ENCODE measurements around the gene CALD1. TPM values are rescaled to one million over a fixed set of nuclear protein-coding genes. Genes with fewer than 3 reads are reported as not detected.

CALD1 gene
- total RNA-seq, 2 donors from 2014 or later: 912 to 1,038 TPM

DNA sequence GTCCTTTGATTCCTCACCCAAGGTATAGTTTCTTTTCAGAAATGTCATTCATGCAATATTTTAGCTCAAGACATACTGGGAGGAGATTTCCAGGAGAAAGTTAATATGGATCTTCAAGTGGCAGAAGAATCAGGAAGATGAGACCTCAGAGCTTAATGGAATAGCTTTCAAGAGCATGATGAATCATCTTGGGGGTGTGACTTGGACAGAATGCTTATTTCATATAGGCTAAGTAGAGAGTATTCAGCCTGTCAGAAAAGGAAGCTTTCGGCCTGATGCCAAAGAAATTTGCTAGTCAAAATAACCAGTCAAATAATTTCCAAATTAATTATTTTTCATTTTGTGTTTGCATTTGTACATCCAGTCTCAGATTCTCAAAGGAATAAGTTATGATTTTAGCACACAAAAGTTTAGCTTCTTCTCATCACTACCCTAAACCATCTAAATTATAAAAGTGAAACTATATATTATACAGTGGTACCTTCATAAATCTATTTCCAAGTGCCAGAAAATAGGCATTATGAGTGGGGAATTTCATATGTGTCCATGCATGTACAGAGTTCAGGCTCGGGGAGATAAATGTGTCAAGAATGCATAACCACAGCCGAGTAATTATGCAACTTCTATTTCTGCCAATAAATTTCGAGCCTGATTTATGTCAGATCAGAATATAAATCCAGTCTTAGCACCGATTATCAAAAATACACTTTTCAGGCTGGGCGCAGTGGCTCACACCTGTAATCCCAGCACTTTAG, 27.3 kb upstream of the CALD1 start:
- Histone ChIP-seq H3K9me3 (no peaks in the 10 kb centered on the region), H3K27me3 (replicated peaks; ENCODE audit: insufficient read depth) (no peaks in the 10 kb centered on the region), H3K4me1 (ENCODE audit: control insufficient read depth in 1 of 2, low read depth in 2 of 2) (peaks cover 4 to 36% of the 10 kb centered on the region in 2 donors), H3K4me3 (peak overlapping the region; percentile 8), H3K27ac (peak overlapping the region in 1 of 2 donors; percentile 8), H3K36me3 (no peaks in the 10 kb centered on the region)
- DNase-seq (ENCODE audit: low spot score) (no peak), ATAC-seq (ENCODE audit: insufficient number of reproducible peaks, low FRiP score, low read depth) (no peak)
- TF ChIP-seq, protein P1, sequence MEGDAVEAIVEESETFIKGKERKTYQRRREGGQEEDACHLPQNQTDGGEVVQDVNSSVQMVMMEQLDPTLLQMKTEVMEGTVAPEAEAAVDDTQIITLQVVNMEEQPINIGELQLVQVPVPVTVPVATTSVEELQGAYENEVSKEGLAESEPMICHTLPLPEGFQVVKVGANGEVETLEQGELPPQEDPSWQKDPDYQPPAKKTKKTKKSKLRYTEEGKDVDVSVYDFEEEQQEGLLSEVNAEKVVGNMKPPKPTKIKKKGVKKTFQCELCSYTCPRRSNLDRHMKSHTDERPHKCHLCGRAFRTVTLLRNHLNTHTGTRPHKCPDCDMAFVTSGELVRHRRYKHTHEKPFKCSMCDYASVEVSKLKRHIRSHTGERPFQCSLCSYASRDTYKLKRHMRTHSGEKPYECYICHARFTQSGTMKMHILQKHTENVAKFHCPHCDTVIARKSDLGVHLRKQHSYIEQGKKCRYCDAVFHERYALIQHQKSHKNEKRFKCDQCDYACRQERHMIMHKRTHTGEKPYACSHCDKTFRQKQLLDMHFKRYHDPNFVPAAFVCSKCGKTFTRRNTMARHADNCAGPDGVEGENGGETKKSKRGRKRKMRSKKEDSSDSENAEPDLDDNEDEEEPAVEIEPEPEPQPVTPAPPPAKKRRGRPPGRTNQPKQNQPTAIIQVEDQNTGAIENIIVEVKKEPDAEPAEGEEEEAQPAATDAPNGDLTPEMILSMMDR (IDR thresholded peaks at IDR 0.05): no peak

DNA sequence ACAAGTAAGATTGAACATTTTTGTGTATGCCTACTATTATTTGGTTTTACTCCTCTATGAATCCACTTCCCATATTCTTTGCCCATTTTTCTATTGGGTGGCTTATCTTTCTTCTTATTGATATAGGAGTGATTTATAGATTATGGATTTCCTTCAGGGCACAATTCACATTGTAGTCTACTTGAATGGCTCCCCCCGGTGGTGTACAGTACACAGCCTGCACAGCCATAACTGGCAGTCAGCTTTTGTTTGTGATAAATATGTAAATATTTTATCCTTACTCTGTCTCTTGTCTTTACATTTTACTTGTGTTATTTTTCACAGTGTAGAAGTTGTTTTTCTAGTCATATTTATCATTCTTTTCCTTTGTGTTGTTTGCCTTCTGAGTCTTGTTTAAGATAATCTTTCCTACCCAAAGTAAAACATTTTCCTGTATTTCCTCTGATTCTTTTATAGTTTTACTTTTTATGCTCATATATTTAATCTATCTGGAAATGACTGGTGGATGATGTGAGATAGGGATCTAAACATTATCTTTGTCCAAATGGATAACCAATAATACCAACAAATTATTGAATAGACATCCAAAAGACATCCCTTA, 23.9 kb upstream of the CALD1 start:
- H3K27me3 ChIP-seq (replicated peaks; ENCODE audit: insufficient read depth): no peaks in the 10 kb centered on the region
- H3K4me1 ChIP-seq (ENCODE audit: control insufficient read depth in 1 of 2, low read depth in 2 of 2): peaks cover 8 to 49% of the 10 kb centered on the region in 2 donors
- no peaks in the 10 kb centered on the region for H3K9me3 ChIP-seq
- no peak overlapping the region for H3K4me3 ChIP-seq
- ATAC-seq (ENCODE audit: insufficient number of reproducible peaks, low FRiP score, low read depth) (no peak), DNase-seq (ENCODE audit: low spot score) (no peak)
- no peaks in the 10 kb centered on the region for H3K36me3 ChIP-seq
- no peak overlapping the region for H3K27ac ChIP-seq
- TF ChIP-seq, protein P1 (IDR thresholded peaks at IDR 0.05): peak; percentile 60

DNA sequence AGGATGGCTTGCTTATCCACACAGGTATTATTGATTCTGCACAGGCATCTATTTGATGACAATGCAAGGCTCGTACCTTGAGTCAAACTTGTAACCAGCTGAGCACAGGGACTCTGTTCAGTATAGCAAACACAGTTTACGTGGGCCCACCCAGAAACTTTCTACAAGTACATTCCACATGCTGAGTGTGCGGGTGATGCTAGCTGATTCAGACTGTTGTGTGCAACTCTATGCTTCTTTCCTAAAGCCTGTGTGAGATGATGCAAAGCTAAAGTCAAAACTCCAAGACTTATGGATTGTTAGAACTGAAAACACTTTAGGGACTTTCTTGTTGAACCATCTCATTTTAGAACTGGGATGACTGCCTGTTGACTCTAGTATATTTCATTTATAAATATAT, 21.5 kb upstream of the CALD1 start:
- DNase-seq (ENCODE audit: low spot score) (no peak), ATAC-seq (ENCODE audit: insufficient number of reproducible peaks, low FRiP score, low read depth) (no peak)
- TF ChIP-seq, protein P1 (IDR thresholded peaks at IDR 0.05): no peak
- H3K27me3 ChIP-seq (replicated peaks; ENCODE audit: insufficient read depth): no peaks in the 10 kb centered on the region
- no peak overlapping the region for H3K27ac ChIP-seq
- peaks cover 12 to 51% of the 10 kb centered on the region in 2 donors for H3K4me1 ChIP-seq (ENCODE audit: control insufficient read depth in 1 of 2, low read depth in 2 of 2)
- H3K36me3 ChIP-seq: no peaks in the 10 kb centered on the region
- no peak overlapping the region for H3K4me3 ChIP-seq
- H3K9me3 ChIP-seq: no peaks in the 10 kb centered on the region

DNA sequence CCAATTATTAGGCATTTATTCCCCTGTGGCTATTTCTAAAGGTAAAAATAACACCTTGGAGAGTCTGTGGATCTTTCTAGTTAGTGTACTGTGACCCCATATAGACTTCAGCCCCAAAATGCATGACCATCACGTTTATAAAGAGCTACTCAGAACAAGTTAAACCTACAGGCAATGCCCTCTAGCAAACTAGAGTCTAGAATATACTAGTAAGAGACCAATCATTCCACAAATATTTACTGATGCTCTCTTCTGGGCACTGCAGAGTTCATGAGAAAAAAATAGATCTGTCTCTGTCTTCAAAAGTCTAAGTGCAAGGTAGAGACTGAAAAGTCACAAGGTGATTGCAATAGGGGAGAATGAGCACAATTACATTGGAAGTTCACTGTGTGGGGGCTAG, 20.5 kb upstream of the CALD1 start:
- H3K27ac ChIP-seq: peak overlapping the region; percentile 20 to 33

DNA sequence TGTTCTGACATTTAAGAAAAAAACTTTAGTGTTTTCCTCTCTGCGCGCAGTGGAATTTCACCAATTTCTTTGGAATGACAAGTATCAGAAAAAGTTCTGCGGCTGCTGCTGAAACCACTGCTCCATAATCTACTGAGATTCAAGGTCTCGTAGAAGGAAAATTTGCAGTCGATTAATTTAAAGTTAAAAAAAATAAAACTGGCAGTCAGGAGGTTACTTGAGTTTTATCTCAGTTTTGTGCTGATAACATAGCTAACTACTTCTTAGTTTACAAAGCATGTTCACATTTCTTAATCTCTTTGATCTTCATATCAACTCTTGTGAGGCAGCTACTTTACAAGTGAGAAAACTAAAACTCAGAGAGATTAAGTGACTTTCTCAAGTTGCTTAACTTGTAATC, 18.2 kb upstream of the CALD1 start:
- no peak for ATAC-seq (ENCODE audit: insufficient number of reproducible peaks, low FRiP score, low read depth)
- no peak for DNase-seq (ENCODE audit: low spot score)
- TF ChIP-seq, protein P1 (IDR thresholded peaks at IDR 0.05): no peak
- H3K4me1 ChIP-seq (ENCODE audit: control insufficient read depth in 1 of 2, low read depth in 2 of 2): peaks cover 12 to 63% of the 10 kb centered on the region in 2 donors
- no peaks in the 10 kb centered on the region for H3K9me3 ChIP-seq
- no peaks in the 10 kb centered on the region for H3K27me3 ChIP-seq (replicated peaks; ENCODE audit: insufficient read depth)
- peak overlapping the region; percentile 14 for H3K4me3 ChIP-seq
- H3K27ac ChIP-seq: peak overlapping the region; percentile 73 to 89
- no peaks in the 10 kb centered on the region for H3K36me3 ChIP-seq

More for the DNA sequence above, 20.5 kb upstream of the CALD1 start:
- Histone ChIP-seq H3K4me3 (no peak overlapping the region), H3K9me3 (no peaks in the 10 kb centered on the region), H3K27me3 (replicated peaks; ENCODE audit: insufficient read depth) (no peaks in the 10 kb centered on the region), H3K36me3 (no peaks in the 10 kb centered on the region), H3K4me1 (ENCODE audit: control insufficient read depth in 1 of 2, low read depth in 2 of 2) (peaks cover 12 to 53% of the 10 kb centered on the region in 2 donors)
- ATAC-seq (ENCODE audit: insufficient number of reproducible peaks, low FRiP score, low read depth) (no peak), DNase-seq (ENCODE audit: low spot score) (no peak)
- TF ChIP-seq, protein P1 (IDR thresholded peaks at IDR 0.05): no peak
